ENCODE measurements around the gene GHRHR.

GHRHR gene

GRCh38 chr7:30963842-30964241, at the start of gene GHRHR:
Gene GHRHR, plus strand, starts transcription at chr7:30963953. Its CDS starts 116 bp downstream, at chr7:30964069.
- Histone ChIP-seq H3K27me3 (replicated peaks) (peaks cover 5% of the 10 kb centered on the region), H3K36me3 (replicated peaks) (no peaks in the 10 kb centered on the region), H3K27ac (no peak within 1 kb of the TSS), H3K4me3 (ENCODE audit: low read depth, low read length) (no peak within 1 kb of the TSS)
- no peak for DNase-seq
- in situ Hi-C loops (cut with HindIII; ENCODE audit: low pct_ligation_motif_present, low sequenced_read_pairs), result no loop called here
- no peak for TF ChIP-seq CTCF (IDR thresholded peaks at IDR 0.05; ENCODE audit: low read depth, low read length, missing control alignments)

DNA sequence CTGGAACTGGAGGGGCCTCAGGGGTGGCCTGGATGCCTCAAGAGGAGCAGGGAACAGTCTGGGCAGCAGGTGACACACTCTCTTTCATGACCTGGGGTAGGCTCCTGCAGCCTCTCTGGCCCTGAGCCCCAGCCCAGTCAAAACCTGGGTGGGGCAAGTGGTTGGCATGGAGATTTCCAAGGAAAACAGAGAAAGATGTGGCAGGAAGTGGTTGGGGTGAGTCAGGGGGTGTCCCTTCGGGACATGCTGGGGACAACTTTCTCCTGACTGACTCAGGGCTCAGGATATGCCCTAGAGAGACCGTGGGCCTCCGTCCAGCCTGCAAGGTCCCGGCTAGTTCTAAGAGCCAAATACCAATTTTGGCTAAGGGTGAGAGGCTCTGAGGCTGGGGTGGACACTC, 49.2 kb upstream of the GHRHR start:
- TF ChIP-seq CTCF (IDR thresholded peaks at IDR 0.05; ENCODE audit: low read depth, low read length, missing control alignments), result no peak
- Histone ChIP-seq H3K4me3 (ENCODE audit: low read depth, low read length) (no peak overlapping the region), H3K36me3 (replicated peaks) (no peaks in the 10 kb centered on the region), H3K27me3 (replicated peaks) (no peaks in the 10 kb centered on the region), H3K27ac (no peak overlapping the region)
- peak; percentile 39 for DNase-seq
- in situ Hi-C loops (cut with HindIII; ENCODE audit: low pct_ligation_motif_present, low sequenced_read_pairs), result no loop called here

DNA sequence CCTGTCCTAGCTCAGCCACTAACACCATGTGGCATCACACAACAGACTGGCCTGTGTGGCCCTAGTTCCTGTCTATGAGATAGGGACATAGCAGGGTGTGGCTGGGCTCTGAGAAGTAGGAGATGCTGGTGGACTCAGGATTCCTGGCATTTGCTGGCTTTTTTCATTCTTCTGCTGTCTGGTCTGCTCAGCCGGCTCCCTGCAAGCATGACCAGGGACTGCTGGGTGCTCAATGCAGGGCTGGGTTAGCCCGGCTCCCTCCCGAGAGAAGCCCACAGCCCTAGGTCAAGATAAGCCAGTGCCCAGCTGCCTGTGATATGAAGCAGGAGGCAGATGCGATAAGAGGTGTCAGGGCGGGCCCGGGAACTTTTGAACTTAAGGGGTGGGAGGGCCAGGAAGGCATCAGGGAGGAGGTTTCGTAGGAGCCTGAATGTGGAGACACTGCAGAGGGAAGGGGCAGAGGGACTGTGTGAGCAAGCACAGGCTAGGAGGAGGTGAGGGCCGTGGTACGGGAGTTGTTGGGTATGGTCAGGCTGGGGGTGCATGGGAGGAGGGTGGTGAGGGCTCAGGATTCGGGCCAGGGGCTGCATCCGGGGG, 48.6 kb upstream of the GHRHR start:
- TF ChIP-seq CTCF (IDR thresholded peaks at IDR 0.05; ENCODE audit: low read depth, low read length, missing control alignments), result no peak
- Histone ChIP-seq H3K36me3 (replicated peaks) (no peaks in the 10 kb centered on the region), H3K4me3 (ENCODE audit: low read depth, low read length) (no peak overlapping the region), H3K27me3 (replicated peaks) (no peaks in the 10 kb centered on the region), H3K27ac (no peak overlapping the region)
- in situ Hi-C loops (cut with HindIII; ENCODE audit: low pct_ligation_motif_present, low sequenced_read_pairs), result no loop called here
- no peak for DNase-seq

DNA sequence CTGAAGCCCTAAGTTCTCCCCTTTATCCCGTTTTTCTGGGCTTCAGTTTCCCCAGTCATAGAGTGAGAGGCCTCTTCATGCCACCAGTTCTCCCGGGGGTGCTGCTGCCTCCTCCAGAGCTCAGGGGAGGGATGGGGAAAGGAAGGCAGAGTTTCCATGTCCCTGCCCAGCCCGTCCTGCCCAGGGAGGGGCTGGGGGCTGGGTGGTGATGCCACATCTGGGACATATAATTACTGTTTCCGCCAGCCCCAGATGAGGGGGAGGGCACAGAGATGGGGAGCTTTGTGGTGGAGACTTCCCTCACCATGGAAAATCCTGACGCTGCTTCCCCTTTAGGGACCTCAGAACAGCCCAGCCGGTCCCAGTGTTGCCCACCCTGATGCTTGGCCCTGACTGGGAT, 48.0 kb upstream of the GHRHR start:
- no peak for TF ChIP-seq CTCF (IDR thresholded peaks at IDR 0.05; ENCODE audit: low read depth, low read length, missing control alignments)
- H3K27ac ChIP-seq, result no peak overlapping the region
- in situ Hi-C loops (cut with HindIII; ENCODE audit: low pct_ligation_motif_present, low sequenced_read_pairs), result no loop called here
- no peaks in the 10 kb centered on the region for H3K36me3 ChIP-seq (replicated peaks)
- DNase-seq, result no peak
- H3K4me3 ChIP-seq (ENCODE audit: low read depth, low read length), result no peak overlapping the region
- no peaks in the 10 kb centered on the region for H3K27me3 ChIP-seq (replicated peaks)

GRCh38 chr7:30916255-30916654, 47.5 kb upstream of the GHRHR start:
- DNase-seq, result no peak
- in situ Hi-C loops (cut with HindIII; ENCODE audit: low pct_ligation_motif_present, low sequenced_read_pairs), result no loop called here
- Histone ChIP-seq H3K27me3 (replicated peaks) (no peaks in the 10 kb centered on the region), H3K27ac (no peak overlapping the region), H3K4me3 (ENCODE audit: low read depth, low read length) (no peak overlapping the region), H3K36me3 (replicated peaks) (no peaks in the 10 kb centered on the region)
- TF ChIP-seq CTCF (IDR thresholded peaks at IDR 0.05; ENCODE audit: low read depth, low read length, missing control alignments), result no peak

DNA sequence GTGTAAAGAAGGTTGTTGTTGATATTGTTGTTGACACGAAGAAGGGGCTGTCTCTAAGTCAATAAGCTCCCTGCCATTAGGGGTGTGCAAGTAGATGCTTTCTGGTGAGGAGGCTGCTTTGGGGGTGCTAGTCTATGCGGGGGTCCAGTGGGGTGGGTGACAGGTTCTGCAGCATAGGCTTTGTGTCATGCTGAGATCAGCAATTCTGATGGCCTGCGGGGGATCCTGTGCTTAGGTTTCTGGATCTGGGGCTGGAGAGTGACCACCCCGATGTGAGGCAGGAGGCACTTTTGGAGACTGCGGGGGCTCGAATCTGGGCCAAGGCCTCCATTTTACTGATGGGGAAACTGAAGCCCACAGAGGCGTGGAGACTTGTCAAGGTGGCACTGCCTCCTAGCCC, 47.0 kb upstream of the GHRHR start:
- DNase-seq, result no peak

More for the DNA sequence above, 47.0 kb upstream of the GHRHR start:
- Histone ChIP-seq H3K27ac (no peak overlapping the region), H3K4me3 (ENCODE audit: low read depth, low read length) (no peak overlapping the region), H3K27me3 (replicated peaks) (no peaks in the 10 kb centered on the region), H3K36me3 (replicated peaks) (no peaks in the 10 kb centered on the region)
- in situ Hi-C loops (cut with HindIII; ENCODE audit: low pct_ligation_motif_present, low sequenced_read_pairs), result no loop called here
- no peak for TF ChIP-seq CTCF (IDR thresholded peaks at IDR 0.05; ENCODE audit: low read depth, low read length, missing control alignments)
